Upper lobe of left lung (tissue), 6 donors: ENCODE data around the gene ATP8B3. TPM values are rescaled to one million over a fixed set of nuclear protein-coding genes. Genes with fewer than 3 reads are reported as not detected.

Experiments used
- ATAC-seq, 2 donors: fragments of 200-7000 bp; cut with Tn5 transposase; one replicate each; pipeline ENCODE4 v1.9.1; 2022; ENCODE audit warnings: mild to moderate bottlenecking in 2 of 2, moderate library complexity in 2 of 2; ENCODE audit not compliant: low FRiP score in 2 of 2
- DNase-seq, 2 donors: peaks; one replicate each; pipeline ENCODE4 v3.0.0-alpha.2; 2019 to 2020
- H3K27ac ChIP-seq, 4 donors: fragments of 200-600 bp; sonication (generic); one replicate each; pipeline ENCODE4 v1.5.1; 2016 to 2019
- H3K27me3 ChIP-seq, 4 donors: fragments of 200-600 bp; sonication (generic); one replicate each; pipeline ENCODE4 v1.5.1; 2017 to 2019
- H3K36me3 ChIP-seq, 4 donors: fragments of 200-600 bp; sonication (generic); one replicate each; pipeline ENCODE4 v1.5.1; 2016 to 2019
- H3K4me1 ChIP-seq, 4 donors: fragments of 200-600 bp; sonication (generic); one replicate each; pipeline ENCODE4 v1.5.1; 2018 to 2019
- H3K4me3 ChIP-seq, 4 donors: fragments of 200-600 bp; sonication (generic); one replicate each; pipeline ENCODE4 v1.5.1; 2017 to 2019; ENCODE audit warnings: mild to moderate bottlenecking in 2 of 4, moderate library complexity in 1 of 4
- H3K9me3 ChIP-seq, 4 donors: fragments of 200-600 bp; sonication (generic); one replicate each; pipeline ENCODE4 v1.5.1; 2018 to 2019
- CTCF ChIP-seq, 6 experiments: fragments of 450-650 bp in 4 of 6; fragments of 200-600 bp in 2 of 6; sonication (generic) in 2 of 6; IDR thresholded peaks; one replicate each; pipeline ENCODE4 v1.5.1; 2016 to 2019; ENCODE audit warnings: antibody characterized with exemption in 6 of 6
- EP300 ChIP-seq, 4 donors: sonication (generic); formaldehyde crosslinking; IDR thresholded peaks; one replicate each; pipeline ENCODE4 v1.5.1; 2017; ENCODE audit warnings: antibody characterized with exemption in 4 of 4, control low read depth in 2 of 4
- POLR2A ChIP-seq, 4 donors: fragments of 450-650 bp; IDR thresholded peaks; one replicate each; pipeline ENCODE4 v1.5.1; 2016 to 2017; ENCODE audit warnings: antibody characterized with exemption in 4 of 4, mild to moderate bottlenecking in 2 of 4
- POLR2AphosphoS5 ChIP-seq, 2 donors: sonication (generic); formaldehyde crosslinking; IDR thresholded peaks; one replicate each; pipeline ENCODE4 v1.5.1; 2017; ENCODE audit warnings: antibody characterized with exemption in 2 of 2
- WGBS, 2 donors: methylation state at CpG; one replicate each; pipeline ENCODE4 v1.1.5; 2017 to 2018; 5-methylcytosine and 5-hydroxymethylcytosine counted together
- total RNA-seq, 6 donors: library from RNA; depleted of rRNA in 4 of 6; stranded (reverse); fragments of >200 nt in 4 of 6; gene quantifications; one replicate each; pipeline versions ENCODE4 v1.1.0 to v1.2.1, GENCODE V29; 2016 to 2021
- donor health status: DM: no; HTN: no; CAD: no; lungs with moderate emphysema.
- donor health status: DM: no; HTN: yes; CAD: no; lungs with severe emphysema.

Gene ATP8B3
- total RNA-seq, 6 donors from 2014 or later, result under 0.01 to 6.2 (median 1.1) TPM

DNA sequence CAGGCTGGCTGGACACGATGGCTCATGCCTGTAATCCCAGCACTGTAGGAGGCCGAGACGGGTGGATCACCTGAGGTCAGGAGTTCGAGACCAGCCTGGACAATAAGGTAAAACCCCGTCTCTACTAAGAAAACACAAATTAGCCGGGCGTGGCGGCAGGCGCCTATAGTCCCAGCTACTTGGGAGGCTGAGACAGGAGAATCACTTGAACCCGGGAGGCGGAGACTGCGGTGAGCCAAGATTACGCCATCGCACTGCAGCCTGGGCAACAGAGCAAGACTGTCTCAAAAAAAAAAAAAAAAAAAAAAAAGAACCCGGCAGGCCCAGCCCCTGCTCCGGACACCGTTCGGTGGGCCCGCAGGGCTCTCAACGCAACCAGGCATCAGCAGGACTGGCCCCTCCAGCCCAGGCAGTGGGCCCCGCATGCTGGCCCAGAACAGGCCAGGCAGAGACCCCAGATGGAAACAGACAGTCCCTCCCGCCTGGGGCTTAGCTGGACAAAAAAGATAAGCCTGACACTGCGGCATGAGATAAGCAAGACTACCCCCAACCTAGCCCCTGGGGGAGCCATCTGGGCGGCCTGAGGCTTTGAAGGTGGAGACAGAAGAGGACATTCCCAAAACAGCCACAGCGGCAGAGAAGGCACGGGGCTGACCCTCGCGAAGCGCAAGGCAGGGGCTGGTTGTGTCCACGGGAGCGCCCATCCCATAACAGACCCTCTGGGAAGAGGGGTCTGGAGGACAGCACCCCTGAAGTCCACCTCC lies 24.6 kb upstream of the ATP8B3 start:
- DNase-seq (peak in 1 of 2 donors; percentile 50), ATAC-seq (no peak)
- 90 to 92% methylated on average over 22 to 31 of the region's 31 CpGs for WGBS, 2 donors
- Histone ChIP-seq H3K9me3 (no peaks in the 10 kb centered on the region), H3K4me3 (no peak overlapping the region), H3K4me1 (peaks cover 23 to 84% (median 46%) of the 10 kb centered on the region in 4 donors), H3K36me3 (peaks cover 0 to 20% (median 5%) of the 10 kb centered on the region in 4 donors), H3K27me3 (no peaks in the 10 kb centered on the region), H3K27ac (no peak overlapping the region)
- TF ChIP-seq POLR2AphosphoS5 (IDR thresholded peaks at IDR 0.05), result no peak
- TF ChIP-seq POLR2A (IDR thresholded peaks at IDR 0.05), result no peak
- no peak for TF ChIP-seq CTCF (IDR thresholded peaks at IDR 0.05)
- no peak for TF ChIP-seq EP300 (IDR thresholded peaks at IDR 0.05)

DNA sequence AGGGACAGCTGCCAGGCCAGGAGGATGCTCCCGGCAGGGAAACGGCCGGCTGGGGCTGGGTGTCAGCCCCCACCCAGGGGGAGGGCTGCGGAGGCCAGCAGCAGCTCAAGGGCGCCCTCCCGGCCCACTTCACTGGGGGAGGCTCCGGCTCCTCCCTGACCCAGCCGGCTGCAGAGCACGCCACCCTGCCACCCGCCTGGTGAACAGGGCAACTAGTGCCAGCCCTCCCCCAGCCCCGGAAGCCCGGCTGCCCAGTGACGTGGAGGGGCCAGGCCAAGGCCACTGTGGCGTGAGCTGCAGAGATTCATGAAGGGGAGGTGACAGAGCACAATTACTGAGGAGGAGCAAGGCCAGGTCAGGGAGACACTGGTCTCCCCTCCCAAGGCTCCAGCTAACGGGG lies 21.5 kb upstream of the ATP8B3 start:
- peak in 1 of 2 donors; percentile 4 for ATAC-seq
- no peaks in the 10 kb centered on the region for H3K9me3 ChIP-seq
- peak in 1 of 2 donors; percentile 76 for DNase-seq
- TF ChIP-seq POLR2AphosphoS5 (IDR thresholded peaks at IDR 0.05) (no peak), CTCF (IDR thresholded peaks at IDR 0.05) (no peak), EP300 (IDR thresholded peaks at IDR 0.05) (no peak), POLR2A (IDR thresholded peaks at IDR 0.05) (no peak)
- H3K4me3 ChIP-seq, result no peak overlapping the region
- H3K27me3 ChIP-seq, result no peaks in the 10 kb centered on the region
- peaks cover 9 to 54% (median 23%) of the 10 kb centered on the region in 4 donors for H3K4me1 ChIP-seq
- H3K36me3 ChIP-seq, result peaks cover 0 to 25% (median 13%) of the 10 kb centered on the region in 4 donors
- peak overlapping the region in 2 of 4 donors; percentile 12 to 36 for H3K27ac ChIP-seq
- WGBS, 2 donors, result 80 to 89% methylated on average over 5 to 14 of the region's 15 CpGs

DNA sequence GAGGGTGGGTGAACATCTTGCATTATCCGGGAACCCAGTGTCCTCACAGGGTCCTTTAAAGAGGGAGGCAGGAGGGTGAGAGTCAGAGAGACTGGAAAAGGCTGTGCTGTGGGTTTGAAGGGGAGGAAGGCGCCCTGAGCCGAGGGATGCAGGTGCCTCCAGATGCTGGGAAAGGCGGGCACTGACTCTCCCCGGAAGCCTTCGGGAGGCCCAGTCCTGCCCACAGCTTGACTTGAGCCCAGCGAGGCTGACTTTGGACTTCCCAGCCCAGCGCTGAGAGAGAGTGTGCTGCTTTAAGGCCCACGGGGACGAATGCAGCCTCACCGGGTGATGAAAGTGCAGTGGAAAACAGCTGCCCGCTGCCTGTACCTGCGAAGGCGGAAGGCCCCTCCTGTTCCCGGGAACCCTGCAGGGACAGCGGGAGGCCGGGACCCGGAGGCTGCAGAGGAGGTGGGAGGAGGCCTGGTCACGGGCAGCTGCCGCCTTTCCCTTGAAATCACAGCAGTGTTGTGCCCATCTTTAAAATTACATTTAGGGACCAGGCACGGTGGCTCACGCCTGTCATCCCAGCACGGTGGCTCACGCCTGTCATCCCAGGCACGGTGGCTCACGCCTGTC lies 20.1 kb upstream of the ATP8B3 start:
- no peak for TF ChIP-seq POLR2AphosphoS5 (IDR thresholded peaks at IDR 0.05)
- no peak for TF ChIP-seq POLR2A (IDR thresholded peaks at IDR 0.05)
- TF ChIP-seq EP300 (IDR thresholded peaks at IDR 0.05), result no peak
- TF ChIP-seq CTCF (IDR thresholded peaks at IDR 0.05), result no peak
- H3K36me3 ChIP-seq, result peaks cover 0 to 38% (median 27%) of the 10 kb centered on the region in 4 donors
- no peak overlapping the region for H3K27ac ChIP-seq
- no peak for ATAC-seq
- DNase-seq, result no peak
- H3K27me3 ChIP-seq, result no peaks in the 10 kb centered on the region
- no peaks in the 10 kb centered on the region for H3K9me3 ChIP-seq
- WGBS, 2 donors, result 85 to 87% methylated on average over 18 to 26 of the region's 26 CpGs
- H3K4me1 ChIP-seq, result peaks cover 2 to 40% (median 14%) of the 10 kb centered on the region in 4 donors
- no peak overlapping the region for H3K4me3 ChIP-seq

DNA sequence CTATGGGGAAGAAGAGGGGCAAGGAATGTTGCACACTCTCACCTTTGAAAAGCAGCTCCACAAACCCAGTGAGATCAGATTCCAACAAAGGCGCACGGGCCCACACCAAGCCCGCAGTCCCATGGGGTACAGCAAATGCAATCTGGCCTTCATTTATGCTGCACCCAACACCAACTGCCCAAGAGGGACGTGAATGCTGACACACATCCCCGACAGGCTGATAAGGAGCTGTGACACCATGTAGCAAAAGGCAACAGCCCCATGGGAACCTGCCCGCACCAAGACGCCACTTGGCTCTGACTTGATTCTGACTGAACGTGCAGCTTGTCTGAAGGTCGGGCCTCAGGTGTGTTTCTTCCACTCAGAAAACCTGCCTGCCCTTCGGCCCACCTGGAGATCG lies 18.9 kb upstream of the ATP8B3 start:
- 89 to 94% methylated on average over 10 to 11 of the region's 11 CpGs for WGBS, 2 donors
- DNase-seq (no peak), ATAC-seq (no peak)
- TF ChIP-seq CTCF (IDR thresholded peaks at IDR 0.05) (no peak), POLR2A (IDR thresholded peaks at IDR 0.05) (no peak), EP300 (IDR thresholded peaks at IDR 0.05) (no peak), POLR2AphosphoS5 (IDR thresholded peaks at IDR 0.05) (no peak)
- H3K27ac ChIP-seq, result no peak overlapping the region
- H3K4me3 ChIP-seq, result no peak overlapping the region
- peaks cover 3 to 34% (median 16%) of the 10 kb centered on the region in 4 donors for H3K4me1 ChIP-seq
- no peaks in the 10 kb centered on the region for H3K9me3 ChIP-seq
- peaks cover 0 to 50% (median 32%) of the 10 kb centered on the region in 4 donors for H3K36me3 ChIP-seq
- H3K27me3 ChIP-seq, result no peaks in the 10 kb centered on the region
